Epithelial cell of esophagus (primary cell): ENCODE measurements around the gene KPNA3.

Source experiments
- DNase-seq: peaks from one replicate; pipeline ENCODE4 v3.0.0; 2010; ENCODE audit warnings: low read depth
- H3K4me3 ChIP-seq: 2 replicates; pipeline ENCODE4 v1.5.1; 2011; ENCODE audit warnings: mild to moderate bottlenecking, low read length, control low read depth
- CTCF ChIP-seq: IDR thresholded peaks from 2 replicates; pipeline ENCODE4 v1.5.1; 2011; ENCODE audit warnings: low read depth, mild to moderate bottlenecking, low read length, control low read depth, inconsistent platforms; ENCODE audit not compliant: insufficient read depth; ENCODE audit errors: missing control alignments

KPNA3 gene

DNA sequence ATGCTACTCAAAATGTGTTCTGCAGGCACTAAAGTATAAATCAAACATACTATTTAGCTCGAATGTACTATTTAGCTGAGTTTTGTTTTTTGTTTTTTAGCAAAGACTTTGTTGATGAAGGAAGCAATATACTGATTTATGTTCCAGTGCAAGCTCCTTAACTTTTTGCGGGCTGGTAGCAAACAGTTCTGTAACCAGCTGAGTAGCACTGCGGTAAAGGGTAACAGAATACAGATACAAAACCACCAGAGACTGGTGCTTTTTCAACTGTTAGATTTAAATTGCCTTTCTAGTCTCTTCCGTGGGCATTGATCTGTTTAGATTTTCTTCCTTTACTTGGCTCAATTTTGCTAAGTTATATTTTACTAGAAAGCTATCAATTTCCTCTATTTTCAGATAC, 39.0 kb upstream of the KPNA3 start:
- H3K4me3 ChIP-seq, result no peak overlapping the region
- no peak for TF ChIP-seq CTCF
- DNase-seq, result no peak

DNA sequence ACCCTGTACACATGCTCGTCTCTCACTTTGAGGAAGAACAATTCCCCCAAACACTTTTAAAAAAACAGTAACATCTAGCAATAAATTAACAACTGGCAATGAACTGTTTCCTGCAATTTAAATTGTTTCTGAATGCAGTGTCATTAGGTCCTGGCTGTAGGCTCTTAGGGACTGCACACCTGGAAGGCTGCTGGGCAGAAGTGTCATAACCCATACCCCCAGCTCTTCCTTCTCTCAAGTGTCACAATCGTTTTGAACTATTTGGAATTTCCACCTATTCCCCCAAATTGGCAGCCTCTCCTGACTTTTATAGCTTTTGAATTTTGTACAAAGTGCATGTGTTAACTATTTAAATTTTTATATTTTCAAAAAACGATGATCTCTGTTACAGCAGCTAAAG, 38.2 kb upstream of the KPNA3 start:
- no peak overlapping the region for H3K4me3 ChIP-seq
- TF ChIP-seq CTCF, result no peak
- no peak for DNase-seq

GRCh38 chr13:49829715-49830114, 37.2 kb upstream of the KPNA3 start:
- no peak for DNase-seq
- no peak for TF ChIP-seq CTCF
- H3K4me3 ChIP-seq, result no peak overlapping the region

GRCh38 chr13:49828453-49828852, 36.0 kb upstream of the KPNA3 start:
- DNase-seq, result peak; percentile 51
- no peak for TF ChIP-seq CTCF
- no peak overlapping the region for H3K4me3 ChIP-seq

GRCh38 chr13:49827891-49828290, 35.4 kb upstream of the KPNA3 start:
- no peak overlapping the region for H3K4me3 ChIP-seq
- no peak for TF ChIP-seq CTCF
- DNase-seq, result no peak

DNA sequence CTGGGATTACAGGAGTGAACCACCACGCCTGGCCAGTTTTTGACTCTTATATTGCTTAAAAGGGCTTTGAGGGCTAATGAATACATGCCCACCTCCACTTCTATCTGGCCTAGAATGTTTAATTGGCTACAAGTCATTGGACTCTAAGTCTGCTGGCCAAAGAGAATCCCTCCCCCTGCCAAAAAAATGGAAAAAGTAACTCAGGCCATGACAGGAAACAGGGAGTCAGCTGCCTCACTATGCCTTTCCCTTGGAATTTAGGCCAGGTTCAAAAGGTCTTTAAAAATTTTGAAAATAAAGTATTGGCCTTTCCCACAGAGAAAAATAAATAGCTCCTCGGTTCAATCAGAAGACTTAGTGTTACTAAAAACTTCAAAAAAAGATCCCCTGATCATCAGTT, 34.9 kb upstream of the KPNA3 start:
- no peak for DNase-seq
- no peak for TF ChIP-seq CTCF
- H3K4me3 ChIP-seq, result no peak overlapping the region

DNA sequence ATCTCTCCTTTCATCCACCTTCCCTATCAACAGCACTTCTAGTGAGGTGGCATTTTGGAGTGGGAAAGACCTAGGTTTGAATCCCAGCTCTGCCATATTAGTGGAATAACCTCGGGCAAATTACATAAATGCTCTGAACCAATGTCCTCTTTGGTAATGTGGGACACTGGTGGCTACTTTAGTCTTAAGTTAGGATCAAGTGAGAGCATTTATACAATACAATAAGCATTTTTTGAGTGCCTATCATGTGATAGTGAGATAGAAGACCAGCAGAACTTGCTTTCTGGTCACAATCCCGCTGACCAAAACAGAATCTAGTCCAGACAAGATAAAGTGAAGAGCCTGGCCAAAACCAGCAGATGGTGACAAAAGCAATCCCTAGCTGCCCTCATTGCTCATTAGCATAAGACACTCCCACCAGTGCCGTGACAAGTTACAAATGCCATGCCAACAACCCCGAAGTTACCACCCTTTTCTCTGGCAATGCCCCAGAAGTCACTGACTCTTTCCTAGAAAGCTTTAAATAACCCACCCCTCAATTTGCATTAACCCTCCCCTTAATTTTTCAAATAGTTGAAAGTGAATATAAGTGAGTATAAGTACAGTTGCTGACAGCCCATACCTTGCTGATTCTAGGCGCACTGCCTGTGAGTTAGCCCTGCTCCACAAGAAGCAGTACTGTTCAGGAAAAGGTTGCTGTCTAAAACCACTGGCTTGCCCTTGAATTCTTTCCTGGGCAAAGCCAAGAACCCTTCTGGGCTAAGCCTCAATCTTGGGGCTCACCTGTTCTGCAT, 28.9 kb upstream of the KPNA3 start:
- no peak for DNase-seq
- peak; percentile 12 for TF ChIP-seq CTCF
- no peak overlapping the region for H3K4me3 ChIP-seq
